Inferior parietal cortex (tissue), 1 donor: ENCODE results near the gene LRRC28.

Experiments used
- DNase-seq: peaks from one replicate; pipeline ENCODE4 v3.0.0-alpha.2; 2016; ENCODE audit errors: extremely low spot score

The LRRC28 gene

GRCh38 chr15:99305761-99306505, 54.7 kb downstream of the LRRC28 start:
- no peak for DNase-seq

GRCh38 chr15:99306694-99307338, 55.5 kb downstream of the LRRC28 start:
- DNase-seq = no peak

- no peak for DNase-seq
These were observed 56.5 kb downstream of the LRRC28 start for GRCh38 chr15:99307735-99308134.

- DNase-seq = no peak
These were observed 59.5 kb downstream of the LRRC28 start for GRCh38 chr15:99310745-99311144.

- no peak for DNase-seq
These were observed 60.9 kb downstream of the LRRC28 start for GRCh38 chr15:99312228-99312627.

- no peak for DNase-seq
These were observed 61.5 kb downstream of the LRRC28 start for GRCh38 chr15:99312794-99313193.

GRCh38 chr15:99315636-99316035, 64.4 kb downstream of the LRRC28 start:
- DNase-seq = no peak

- no peak for DNase-seq
These were observed 69.3 kb downstream of the LRRC28 start for GRCh38 chr15:99320374-99321215.

GRCh38 chr15:99321468-99321867, 70.2 kb downstream of the LRRC28 start:
- DNase-seq = no peak

- no peak for DNase-seq
These were observed 71.5 kb downstream of the LRRC28 start for GRCh38 chr15:99322643-99323405.

- DNase-seq = no peak
These were observed 72.9 kb downstream of the LRRC28 start for GRCh38 chr15:99324082-99324620.

- no peak for DNase-seq
These were observed 73.4 kb downstream of the LRRC28 start for GRCh38 chr15:99324700-99325099.

- DNase-seq = no peak
These were observed 75.0 kb downstream of the LRRC28 start for GRCh38 chr15:99326235-99326634.

- DNase-seq = no peak
These were observed 77.1 kb downstream of the LRRC28 start for GRCh38 chr15:99328106-99329072.

GRCh38 chr15:99331381-99331780, 80.1 kb downstream of the LRRC28 start:
- DNase-seq = no peak

- no peak for DNase-seq
These were observed 82.1 kb downstream of the LRRC28 start for GRCh38 chr15:99333413-99333812.

- DNase-seq = no peak
These were observed 82.7 kb downstream of the LRRC28 start for GRCh38 chr15:99333981-99334380.

- DNase-seq = no peak
These were observed 84.2 kb downstream of the LRRC28 start for GRCh38 chr15:99335508-99335907.

GRCh38 chr15:99336794-99337193, 85.5 kb downstream of the LRRC28 start:
- no peak for DNase-seq

GRCh38 chr15:99340347-99340746, 89.1 kb downstream of the LRRC28 start:
- DNase-seq = no peak
